Placental epithelial cell (primary cell): ENCODE results near the gene CT45A9. TPM values are rescaled to one million over a fixed set of nuclear protein-coding genes. Genes with fewer than 3 reads are reported as not detected.

ENCODE experiments used
- total RNA-seq: library from RNA; depleted of rRNA; stranded (reverse); fragments of >200 nt; gene quantifications from 2 replicates; pipeline ENCODE4 v1.2.3, GENCODE V29; 2012

The CT45A9 gene, protein sequence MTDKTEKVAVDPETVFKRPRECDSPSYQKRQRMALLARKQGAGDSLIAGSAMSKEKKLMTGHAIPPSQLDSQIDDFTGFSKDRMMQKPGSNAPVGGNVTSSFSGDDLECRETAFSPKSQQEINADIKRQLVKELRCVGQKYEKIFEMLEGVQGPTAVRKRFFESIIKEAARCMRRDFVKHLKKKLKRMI
- total RNA-seq: not detected in 2 replicates

DNA sequence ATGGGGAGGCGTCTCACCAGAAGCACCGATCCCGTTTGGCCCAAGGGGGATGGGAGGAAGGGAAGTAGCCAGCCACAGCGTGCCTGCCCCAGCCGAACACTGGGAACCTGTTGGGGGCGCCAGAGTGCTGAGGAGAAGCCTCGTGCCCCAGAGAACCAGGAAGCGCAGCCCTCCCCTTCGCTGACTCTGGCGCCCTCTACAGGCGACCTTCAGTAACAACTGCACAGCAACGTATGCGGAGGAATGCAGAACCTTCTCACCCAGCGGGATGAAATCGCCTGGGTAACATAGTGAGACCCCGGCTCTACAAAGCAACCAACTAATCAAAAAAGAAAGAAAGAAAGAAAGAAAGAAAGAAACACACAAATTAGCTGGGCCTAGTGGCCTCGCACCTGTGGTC is at the start of gene CT45A9:
Gene CT45A9 (minus strand): TSS at position 101 of the 400 bp plus-strand sequence. CDS start 3,751 bp downstream, outside the sequence.

DNA sequence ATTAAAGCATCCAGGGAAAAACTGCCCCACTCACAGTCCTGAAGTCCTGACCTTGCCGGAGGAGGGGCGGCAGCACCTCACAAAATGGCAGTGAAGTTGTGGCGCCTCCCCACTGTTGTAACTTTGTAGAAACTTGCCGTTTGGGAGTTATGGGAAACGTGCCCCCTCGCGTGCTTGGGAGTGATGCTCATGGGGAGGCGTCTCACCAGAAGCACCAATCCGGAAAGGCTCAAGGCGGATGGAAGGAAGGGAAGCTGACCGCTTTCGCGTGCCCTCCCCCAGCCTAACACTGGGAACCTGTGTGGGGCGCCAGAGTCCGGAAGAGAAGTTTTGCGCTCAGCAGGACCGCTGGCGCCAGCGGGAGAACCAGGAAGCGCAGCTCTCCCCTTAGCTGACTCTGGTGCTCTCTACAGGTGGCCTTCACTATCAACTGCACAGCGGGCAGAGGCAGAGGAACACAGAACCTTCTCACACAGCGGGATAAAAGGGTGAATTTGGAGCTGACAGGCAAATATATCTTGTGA is 21.7 kb upstream of the CT45A9 start, which contains the start of the genes CT45A10 and SAGE1:
Gene CT45A10 (minus strand): TSS at position 151 of the 524 bp plus-strand sequence. CDS start 8,100 bp downstream, outside the sequence.
Gene SAGE1 (plus strand): TSS at position 423 of the 524 bp plus-strand sequence. CDS start 2,527 bp downstream, outside the sequence.

GRCh38 chrX:135854438-135854837 is 17.2 kb downstream of the CT45A9 start, which contains the start of gene CT45A8:
CT45A8 (minus strand) TSS chrX:135854538; CDS start chrX:135850783, 3,755 bp downstream.

GRCh38 chrX:135837180-135837579 is 34.4 kb downstream of the CT45A9 start, which contains the start of gene CT45A7:
CT45A7 (minus strand) TSS chrX:135837280; CDS start chrX:135833533, 3,747 bp downstream.

GRCh38 chrX:135819912-135820311 is 51.7 kb downstream of the CT45A9 start, which contains the start of gene CT45A2:
CT45A2 (minus strand) TSS chrX:135820012; CDS start chrX:135816265, 3,747 bp downstream.

Other genes starting within 250 kb of the CT45A9 start
- gene CT45A1, start 158.2 kb downstream of the CT45A9 start, total RNA-seq: not detected in 2 replicates
- gene CT45A3, start 103.6 kb downstream of the CT45A9 start, total RNA-seq: not detected in 2 replicates
- gene CT45A5, start 86.3 kb downstream of the CT45A9 start, total RNA-seq: not detected in 2 replicates
- not detected in 2 replicates for gene CT45A6, start 69.0 kb downstream of the CT45A9 start, total RNA-seq
- not detected in 2 replicates for gene CT45A2, start 51.8 kb downstream of the CT45A9 start, total RNA-seq
- not detected in 2 replicates for gene CT45A7, start 34.5 kb downstream of the CT45A9 start, total RNA-seq
- gene CT45A8, start 17.3 kb downstream of the CT45A9 start, total RNA-seq: not detected in 2 replicates
- not detected in 2 replicates for gene CT45A10, start 21.6 kb upstream of the CT45A9 start, total RNA-seq
- gene SAGE1, start 21.9 kb upstream of the CT45A9 start, total RNA-seq: not detected in 2 replicates
- 14.1 and 21.1 TPM in 2 replicates for gene MMGT1, start 102.2 kb upstream of the CT45A9 start, total RNA-seq
- gene SLC9A6, start 113.6 kb upstream of the CT45A9 start, total RNA-seq: 16.9 and 21.9 TPM in 2 replicates